GM12873 (cell line): ENCODE data around the gene HMGA1.

Source experiments
- CTCF ChIP-seq: IDR thresholded peaks from 2 replicates; pipeline ENCODE4 v1.5.1; 2012; ENCODE audit warnings: low read depth, mild to moderate bottlenecking, moderate library complexity, low read length, control low read depth; ENCODE audit not compliant: insufficient read depth; ENCODE audit errors: missing control alignments

Gene HMGA1

GRCh38 chr6:34273242-34273805, 36.7 kb downstream of the HMGA1 start:
- no peak for TF ChIP-seq CTCF

GRCh38 chr6:34274129-34274528, 37.5 kb downstream of the HMGA1 start:
- no peak for TF ChIP-seq CTCF

GRCh38 chr6:34275128-34275804, 38.6 kb downstream of the HMGA1 start:
- no peak for TF ChIP-seq CTCF

GRCh38 chr6:34276191-34276590, 39.5 kb downstream of the HMGA1 start:
- no peak for TF ChIP-seq CTCF

- TF ChIP-seq CTCF = no peak
These were observed 40.4 kb downstream of the HMGA1 start for GRCh38 chr6:34276881-34277762.

DNA sequence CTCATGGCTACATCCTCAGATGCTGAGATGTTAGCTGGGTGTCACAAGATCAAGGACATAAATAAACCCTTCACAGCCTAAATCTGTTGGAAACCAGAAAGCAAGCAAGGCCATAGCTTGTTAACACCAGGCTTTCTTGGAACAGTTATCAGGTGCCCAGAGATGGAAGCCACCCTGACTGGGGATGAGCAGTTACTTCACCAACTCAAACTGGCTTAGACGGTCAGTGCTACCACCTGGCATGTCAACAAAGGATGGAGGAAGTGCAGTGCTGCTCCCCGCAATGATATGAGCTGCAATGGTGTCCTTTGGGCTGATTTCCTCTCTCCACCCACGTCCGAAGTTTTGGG, 41.1 kb downstream of the HMGA1 start:
- no peak for TF ChIP-seq CTCF

GRCh38 chr6:34278833-34279232, 42.2 kb downstream of the HMGA1 start:
- TF ChIP-seq CTCF = no peak
